A549 treated with AZD9567 at 1 μM for 4 hours (cell line): Measurements from ENCODE around the gene RTL1. TPM values are rescaled to one million over a fixed set of nuclear protein-coding genes. Genes with fewer than 3 reads are reported as not detected.

Experiments
- total RNA-seq: library from RNA; stranded (reverse); fragments of 200-300 nt; extraction: Qiagen RNA extraction; gene quantifications from 5 replicates; pipeline ENCODE4 v1.2.3, GENCODE V29; 2022; ENCODE audit not compliant: insufficient read depth

RTL1 gene
- total RNA-seq: 0.13 to 0.58 TPM (median 0.16 TPM) in 5 replicates

GRCh38 chr14:100903672-100904185 is at the start of gene RTL1:
RTL1 (minus strand) TSS chr14:100903722; CDS start chr14:100884788, 18,934 bp downstream.

Other genes with a start within 250 kb of the RTL1 start
- gene DLK1, start 176.8 kb downstream of the RTL1 start, total RNA-seq: 0.17 to 1.6 TPM (median 0.35 TPM) in 5 replicates
- gene MEG3, start 77.6 kb downstream of the RTL1 start, total RNA-seq: 38.4 to 67.4 TPM (median 57.3 TPM) in 5 replicates